Measurements from ENCODE around the gene MED13L.

- TF ChIP-seq PPARA (CRISPR knock-in tag; IDR thresholded peaks at IDR 0.05; ENCODE audit: borderline replicate concordance) (no peak), RARB (CRISPR knock-in tag; IDR thresholded peaks at IDR 0.05) (no peak), TOX (CRISPR knock-in tag; IDR thresholded peaks at IDR 0.05; ENCODE audit: borderline replicate concordance) (no peak), ESRRG (CRISPR knock-in tag; IDR thresholded peaks at IDR 0.05) (no peak), ARNTL (CRISPR knock-in tag; IDR thresholded peaks at IDR 0.05; ENCODE audit: borderline replicate concordance, low read depth) (no peak), ZNF565 (CRISPR knock-in tag; conservative IDR thresholded peaks at IDR 0.05; ENCODE audit: low read depth) (no peak), BACH2 (CRISPR knock-in tag; IDR thresholded peaks at IDR 0.05; ENCODE audit: borderline replicate concordance) (no peak)
Observed at GRCh38 chr12:116140529-116140928, 137.0 kb downstream of the MED13L start.
